H1 (cell line): ENCODE results near the gene KCNK13. TPM values are rescaled to one million over a fixed set of nuclear protein-coding genes. Genes with fewer than 3 reads are reported as not detected.

ENCODE experiments used
- CTCF ChIA-PET: fragments of 300-600 bp; sonication (Branson Sonifier 250); formaldehyde crosslinking; loops from one replicate; lab custom pipeline; 2021; ENCODE audit not compliant: partially characterized antibody; lab: Charles Lee
- POLR2A ChIA-PET: fragments of 300-600 bp; sonication (Branson Sonifier 250); formaldehyde crosslinking; loops from one replicate; lab custom pipeline; 2021; ENCODE audit warnings: inconsistent platforms; ENCODE audit not compliant: partially characterized antibody; lab: Charles Lee
- DNase-seq, 2 experiments: peaks; one replicate each; pipeline versions ENCODE4 v3.0.0 to v3.0.0-alpha.2; 2010 to 2022; ENCODE audit warnings: low spot score in 2 of 2, low read depth in 1 of 2, mixed read lengths in 1 of 2
- FAIRE-seq: peaks from 2 replicates; lab custom pipeline; 2011; peaks lifted over from hg19 to GRCh38; lab: Jason Lieb, UNC
- H2AFZ ChIP-seq: 2 replicates; pipeline ENCODE4 v1.8.1; 2012; ENCODE audit warnings: low read length, inconsistent platforms
- H2AK5ac ChIP-seq: 2 replicates; pipeline ENCODE4 v1.6.1; 2013; ENCODE audit warnings: low read depth, low read length
- H2BK120ac ChIP-seq: replicated peaks from 2 replicates; pipeline ENCODE3; 2013; ENCODE audit warnings: low read depth, low read length, inconsistent platforms
- H2BK12ac ChIP-seq: 2 replicates; pipeline ENCODE4 v1.6.1; 2013; ENCODE audit warnings: low read depth, low read length
- H2BK15ac ChIP-seq: 2 replicates; pipeline ENCODE4 v1.6.1; 2013; ENCODE audit warnings: low read length
- H2BK20ac ChIP-seq: 2 replicates; pipeline ENCODE4 v1.6.1; 2013; ENCODE audit warnings: low read length
- H2BK5ac ChIP-seq: 2 replicates; pipeline ENCODE4 v1.6.1; 2013; ENCODE audit warnings: low read depth, low read length
- H3K14ac ChIP-seq: 2 replicates; pipeline ENCODE4 v1.6.1; 2013; ENCODE audit warnings: inconsistent platforms; ENCODE audit not compliant: insufficient read length
- H3K18ac ChIP-seq: 2 replicates; pipeline ENCODE4 v1.6.1; 2013; ENCODE audit warnings: low read length; ENCODE audit errors: extremely low read depth
- H3K23ac ChIP-seq: 2 replicates; pipeline ENCODE4 v1.6.1; 2013; ENCODE audit warnings: inconsistent platforms; ENCODE audit not compliant: insufficient read length
- H3K23me2 ChIP-seq: 2 replicates; pipeline ENCODE4 v1.6.1; 2013; ENCODE audit warnings: low read depth, low read length
- H3K27ac ChIP-seq: 2 replicates; pipeline ENCODE4 v1.6.1; 2011; ENCODE audit warnings: low read depth, low read length, inconsistent platforms
- H3K27me3 ChIP-seq, 4 experiments: replicated peaks in 1 of 4; 1 replicate in 1 of 4; 2 replicates in 3 of 4; pipeline versions ENCODE4 v1.6.1 to v1.8.1; 2011 to 2013; ENCODE audit warnings: low read length in 3 of 4, mild to moderate bottlenecking in 3 of 4, inconsistent platforms in 2 of 4, mixed read lengths in 2 of 4, moderate library complexity in 1 of 4; ENCODE audit not compliant: control insufficient read depth in 3 of 4, insufficient read depth in 3 of 4; ENCODE audit errors: extremely low read depth in 1 of 4
- H3K36me3 ChIP-seq, 4 experiments: 2 replicates each; pipeline versions ENCODE4 v1.6.1 to v1.8.1; 2011 to 2013; ENCODE audit warnings: mild to moderate bottlenecking in 4 of 4, low read length in 3 of 4, moderate library complexity in 2 of 4, control low read depth in 1 of 4, inconsistent platforms in 1 of 4; ENCODE audit not compliant: insufficient read depth in 4 of 4, control insufficient read depth in 2 of 4
- H3K4ac ChIP-seq: replicated peaks from 2 replicates; pipeline ENCODE3; 2013; ENCODE audit warnings: low read length, low read depth, mixed read lengths, inconsistent platforms; ENCODE audit not compliant: insufficient read length
- H3K4me1 ChIP-seq, 4 experiments: replicated peaks in 1 of 4; 1 replicate in 1 of 4; 2 replicates in 3 of 4; pipeline versions ENCODE4 v1.6.1 to v1.8.1; 2011 to 2013; ENCODE audit warnings: low read length in 3 of 4, inconsistent platforms in 2 of 4, mixed read lengths in 1 of 4; ENCODE audit not compliant: insufficient read depth in 4 of 4, control insufficient read depth in 3 of 4
- H3K4me2 ChIP-seq, 2 experiments: 2 replicates each; pipeline versions ENCODE4 v1.6.1 to v1.8.1; 2011 to 2013; ENCODE audit warnings: low read depth in 2 of 2, low read length in 2 of 2, control low read depth in 1 of 2, inconsistent platforms in 1 of 2, mild to moderate bottlenecking in 1 of 2; ENCODE audit not compliant: insufficient read depth in 1 of 2
- H3K4me3 ChIP-seq, 4 experiments: fragments of 200-600, 300-600 bp in 1 of 4; sonication (generic), shearing (Covaris generic), sonication (Bioruptor Twin) in 1 of 4; 2 replicates each; pipeline versions ENCODE4 v1.5.1 to v1.8.1; 2011 to 2016; ENCODE audit warnings: low read length in 4 of 4, low read depth in 3 of 4, control low read depth in 2 of 4, inconsistent platforms in 2 of 4, mild to moderate bottlenecking in 2 of 4, mixed read lengths in 1 of 4, moderate library complexity in 1 of 4; ENCODE audit not compliant: insufficient read depth in 2 of 4; ENCODE audit errors: extremely low read depth in 1 of 4
- H3K56ac ChIP-seq: replicated peaks from 2 replicates; pipeline ENCODE3; 2013; ENCODE audit warnings: low read depth, mild to moderate bottlenecking, mixed read lengths, low read length, inconsistent platforms; ENCODE audit not compliant: insufficient read length
- H3K79me1 ChIP-seq: 2 replicates; pipeline ENCODE4 v1.6.1; 2013; ENCODE audit warnings: low read depth, low read length, control low read depth
- H3K79me2 ChIP-seq, 2 experiments: 2 replicates each; pipeline versions ENCODE4 v1.6.1 to v1.8.1; 2012 to 2013; ENCODE audit warnings: low read length in 2 of 2, mild to moderate bottlenecking in 2 of 2, inconsistent platforms in 1 of 2; ENCODE audit not compliant: insufficient read depth in 2 of 2, control insufficient read depth in 1 of 2
- H3K9ac ChIP-seq, 4 experiments: replicated peaks in 1 of 4; 1 replicate in 1 of 4; 2 replicates in 3 of 4; pipeline versions ENCODE4 v1.6.1 to v1.8.1; 2011 to 2013; ENCODE audit warnings: low read depth in 3 of 4, low read length in 3 of 4, control low read depth in 2 of 4, mild to moderate bottlenecking in 2 of 4, moderate library complexity in 2 of 4, inconsistent platforms in 1 of 4; ENCODE audit errors: extremely low read depth in 1 of 4
- H3K9me3 ChIP-seq, 2 experiments: 2 replicates each; pipeline versions ENCODE4 v1.6.1 to v1.8.1; 2012 to 2013; ENCODE audit warnings: mild to moderate bottlenecking in 2 of 2, moderate library complexity in 2 of 2, control low read depth in 1 of 2, inconsistent platforms in 1 of 2, low read depth in 1 of 2, low read length in 1 of 2, mixed read lengths in 1 of 2; ENCODE audit not compliant: insufficient read depth in 2 of 2
- H4K20me1 ChIP-seq, 2 experiments: replicated peaks in 1 of 2; 2 replicates each; pipeline versions ENCODE3 to v1.8.1; 2011 to 2013; ENCODE audit warnings: inconsistent platforms in 2 of 2, low read length in 2 of 2, mild to moderate bottlenecking in 1 of 2; ENCODE audit not compliant: insufficient read depth in 2 of 2, control insufficient read depth in 1 of 2
- H4K5ac ChIP-seq: 2 replicates; pipeline ENCODE4 v1.6.1; 2013; ENCODE audit warnings: low read length, low read depth, mixed read lengths, inconsistent platforms; ENCODE audit not compliant: insufficient read length
- H4K8ac ChIP-seq: 2 replicates; pipeline ENCODE4 v1.8.0; 2013; ENCODE audit warnings: mild to moderate bottlenecking, moderate library complexity, low read length, inconsistent platforms; ENCODE audit not compliant: insufficient read depth; ENCODE audit errors: extremely low read depth
- H4K91ac ChIP-seq: replicated peaks from 2 replicates; pipeline ENCODE3; 2013; ENCODE audit warnings: low read length, mixed read lengths, inconsistent platforms; ENCODE audit not compliant: insufficient read length
- CBX8 ChIP-seq: fragments of 300-800, 300-1000 bp; sonication (generic); IDR thresholded peaks from 2 replicates; pipeline ENCODE4 v1.7.1; 2016; ENCODE audit warnings: low read depth, low read length, borderline replicate concordance
- CHD2 ChIP-seq: IDR thresholded peaks from 2 replicates; pipeline ENCODE4 v1.6.1; 2012; ENCODE audit warnings: low read length, improper control_type of control experiment
- WGBS, 2 experiments: shearing (Covaris generic) in 1 of 2; methylation state at CpG; one replicate each; pipeline versions ENCODE4 v1.1.6 to v1.1.7; 2013 to 2015; ENCODE audit warnings: low lambda C conversion rate in 2 of 2, mixed read lengths in 2 of 2, inconsistent platforms in 1 of 2, low coverage in 1 of 2, missing lambda C conversion rate in 1 of 2; ENCODE audit not compliant: insufficient replicate concordance in 2 of 2, insufficient coverage in 1 of 2, insufficient read length in 1 of 2; ENCODE audit errors: extremely low coverage in 1 of 2, missing lambda C conversion rate in 1 of 2; 5-methylcytosine and 5-hydroxymethylcytosine counted together
- polyA plus RNA-seq, 7 experiments: library from polyadenylated mRNA; depleted of rRNA in 3 of 7; stranded (reverse) in 5 of 7; unstranded in 2 of 7; fragments of >200 nt in 5 of 7; fragments of 200-250 nt in 2 of 7; gene quantifications; 1 replicate in 5 of 7; 2 replicates in 1 of 7; 4 replicates in 1 of 7; pipeline versions ENCODE4 v1.2.1 to v1.2.3, GENCODE V29; 2011 to 2013; ENCODE audit warnings: missing spikeins in 2 of 7, mixed read lengths in 2 of 7
- total RNA-seq: library from RNA; stranded (reverse); fragmentation: NEBNext Ultra II Directional; extraction: Animal tissue kit (Norgen Biotek cat#: 25700); gene quantifications from 2 replicates; pipeline ENCODE4 v1.2.1, GENCODE V29; 2021

The KCNK13 gene
- total and polyA plus RNA-seq, 2 of the 8 experiments (the other 6 are each of a cell fraction or from before 2014, with no cell fraction given) = 0.39 to 0.48 TPM

- no peak overlapping the region for H4K91ac ChIP-seq
- TF ChIP-seq CBX8 (no peak), CHD2 (no peak)
- TF ChIP-seq, all 59 proteins: peak for 0
- Histone ChIP-seq H3K4me1 (no peaks in the 10 kb centered on the region), H3K9ac (no peak overlapping the region), H2BK5ac (no peak overlapping the region), H4K8ac (no peak overlapping the region), H3K56ac (no peak overlapping the region), H4K5ac (no peak overlapping the region), H2BK12ac (no peak overlapping the region), H3K9me3 (no peaks in the 10 kb centered on the region), H3K23me2 (no peaks in the 10 kb centered on the region), H2BK120ac (no peak overlapping the region), H3K14ac (no peak overlapping the region), H2AK5ac (no peak overlapping the region), H3K4me2 (no peak overlapping the region), H3K79me1 (no peaks in the 10 kb centered on the region), H2AFZ (no peak overlapping the region), H4K20me1 (no peaks in the 10 kb centered on the region), H3K36me3 (no peaks in the 10 kb centered on the region), H3K27ac (no peak overlapping the region), H3K4ac (no peak overlapping the region), H3K79me2 (no peaks in the 10 kb centered on the region), H3K4me3 (no peak overlapping the region), H3K23ac (no peak overlapping the region), H3K18ac (no peak overlapping the region), H3K27me3 (no peaks in the 10 kb centered on the region), H2BK15ac (no peak overlapping the region), H2BK20ac (no peak overlapping the region)
- 93 to 100% methylated on average over 1 to 3 of the region's 3 CpGs for WGBS, 2 experiments
- FAIRE-seq (no peak), DNase-seq (no peak)
- CTCF ChIA-PET = no interaction called here
- POLR2A ChIA-PET = no interaction called here
These were observed 42.0 kb downstream of the KCNK13 start for GRCh38 chr14:90103808-90104207.
